HG02678 (cell line): ENCODE results near the gene TCERG1L.

Experiments
- ATAC-seq: cut with Tn5 transposase; IDR thresholded peaks from one replicate; pipeline ENCODE4 v1.9.1; 2021; ENCODE audit warnings: mild to moderate bottlenecking, moderate library complexity; ENCODE audit not compliant: unreplicated experiment

TCERG1L gene

GRCh38 chr10:131131726-131132591 is 179.6 kb downstream of the TCERG1L start:
- no peak for ATAC-seq

GRCh38 chr10:131130025-131130424 is 181.5 kb downstream of the TCERG1L start:
- no peak for ATAC-seq

- no peak for ATAC-seq
These were observed 182.0 kb downstream of the TCERG1L start for GRCh38 chr10:131129544-131129943.

- no peak for ATAC-seq
These were observed 182.8 kb downstream of the TCERG1L start for GRCh38 chr10:131128731-131129130.

GRCh38 chr10:131127610-131128009 is 183.9 kb downstream of the TCERG1L start:
- no peak for ATAC-seq

- no peak for ATAC-seq
These were observed 184.4 kb downstream of the TCERG1L start for GRCh38 chr10:131127138-131127589.

GRCh38 chr10:131126321-131127137 is 185.0 kb downstream of the TCERG1L start:
- no peak for ATAC-seq

- no peak for ATAC-seq
These were observed 185.9 kb downstream of the TCERG1L start for GRCh38 chr10:131125511-131126225.

GRCh38 chr10:131124945-131125344 is 186.6 kb downstream of the TCERG1L start:
- ATAC-seq: no peak

GRCh38 chr10:131123496-131123895 is 188.0 kb downstream of the TCERG1L start:
- ATAC-seq: no peak

GRCh38 chr10:131121511-131122035 is 189.9 kb downstream of the TCERG1L start:
- ATAC-seq: no peak

- no peak for ATAC-seq
These were observed 191.7 kb downstream of the TCERG1L start for GRCh38 chr10:131119626-131120355.

GRCh38 chr10:131117416-131118212 is 193.9 kb downstream of the TCERG1L start:
- no peak for ATAC-seq

- ATAC-seq: no peak
These were observed 194.5 kb downstream of the TCERG1L start for GRCh38 chr10:131116991-131117375.

GRCh38 chr10:131116216-131116990 is 195.1 kb downstream of the TCERG1L start:
- no peak for ATAC-seq

- no peak for ATAC-seq
These were observed 195.7 kb downstream of the TCERG1L start for GRCh38 chr10:131115801-131116200.

GRCh38 chr10:131115321-131115720 is 196.2 kb downstream of the TCERG1L start:
- no peak for ATAC-seq

GRCh38 chr10:131114846-131115245 is 196.7 kb downstream of the TCERG1L start:
- ATAC-seq: no peak
